SHP77 (cell line): ENCODE results near the gene TAOK2.

ENCODE experiments used
- DNase-seq, 2 experiments: peaks; one replicate each; lab custom pipeline; 2025; lab: John Stamatoyannopoulos, UW

TAOK2 gene

DNA sequence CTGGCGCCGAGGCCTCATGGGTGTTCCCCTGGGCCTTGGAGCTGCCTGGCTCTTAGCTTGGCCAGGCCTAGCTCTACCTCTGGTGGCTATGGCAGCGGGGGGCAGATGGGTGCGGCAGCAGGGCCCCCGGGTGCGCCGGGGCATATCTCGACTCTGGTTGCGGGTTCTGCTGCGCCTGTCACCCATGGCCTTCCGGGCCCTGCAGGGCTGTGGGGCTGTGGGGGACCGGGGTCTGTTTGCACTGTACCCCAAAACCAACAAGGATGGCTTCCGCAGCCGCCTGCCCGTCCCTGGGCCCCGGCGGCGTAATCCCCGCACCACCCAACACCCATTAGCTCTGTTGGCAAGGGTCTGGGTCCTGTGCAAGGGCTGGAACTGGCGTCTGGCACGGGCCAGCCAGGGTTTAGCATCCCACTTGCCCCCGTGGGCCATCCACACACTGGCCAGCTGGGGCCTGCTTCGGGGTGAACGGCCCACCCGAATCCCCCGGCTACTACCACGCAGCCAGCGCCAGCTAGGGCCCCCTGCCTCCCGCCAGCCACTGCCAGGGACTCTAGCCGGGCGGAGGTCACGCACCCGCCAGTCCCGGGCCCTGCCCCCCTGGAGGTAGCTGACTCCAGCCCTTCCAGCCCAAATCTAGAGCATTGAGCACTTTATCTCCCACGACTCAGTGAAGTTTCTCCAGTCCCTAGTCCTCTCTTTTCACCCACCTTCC, 13.9 kb downstream of the TAOK2 start:
- no peak for DNase-seq

DNA sequence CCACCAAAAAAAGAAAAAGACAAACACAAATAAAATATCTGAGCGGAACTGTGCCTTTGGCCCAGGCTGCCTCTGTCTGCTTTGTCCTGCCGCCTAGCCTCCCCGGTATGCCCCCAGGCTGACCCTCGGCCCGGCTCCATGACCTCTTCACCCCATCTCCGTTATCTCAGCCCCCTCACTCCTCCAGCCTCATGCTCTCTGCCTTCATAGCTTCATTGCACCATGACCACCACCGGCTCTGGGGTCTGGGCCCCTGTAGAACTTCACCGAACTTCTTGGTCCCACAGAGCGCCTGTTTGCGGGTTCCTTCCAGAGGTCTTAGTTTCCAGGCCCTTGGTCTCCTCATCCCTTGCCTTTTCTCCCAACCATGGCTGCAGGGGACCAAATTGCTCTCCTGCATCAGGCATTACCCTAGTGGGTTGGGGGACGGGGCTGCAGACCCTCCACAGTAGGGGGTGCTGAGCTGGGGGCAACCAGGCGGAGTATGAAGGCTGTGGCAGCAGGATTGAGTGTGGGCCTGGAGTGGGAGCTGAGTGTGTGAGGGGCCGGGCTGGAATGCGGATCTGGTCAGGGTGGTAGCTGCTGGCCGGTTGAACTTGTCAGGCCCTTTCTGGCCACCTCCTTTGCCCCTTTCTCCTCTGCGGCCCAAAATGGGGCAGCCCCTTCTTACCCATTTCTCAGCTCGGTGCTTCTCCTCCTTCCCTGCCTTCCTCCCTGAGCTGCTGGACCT, 14.8 kb downstream of the TAOK2 start:
- DNase-seq = no peak

- no peak for DNase-seq
Observed at GRCh38 chr16:29989111-29989858, 15.6 kb downstream of the TAOK2 start.

DNA sequence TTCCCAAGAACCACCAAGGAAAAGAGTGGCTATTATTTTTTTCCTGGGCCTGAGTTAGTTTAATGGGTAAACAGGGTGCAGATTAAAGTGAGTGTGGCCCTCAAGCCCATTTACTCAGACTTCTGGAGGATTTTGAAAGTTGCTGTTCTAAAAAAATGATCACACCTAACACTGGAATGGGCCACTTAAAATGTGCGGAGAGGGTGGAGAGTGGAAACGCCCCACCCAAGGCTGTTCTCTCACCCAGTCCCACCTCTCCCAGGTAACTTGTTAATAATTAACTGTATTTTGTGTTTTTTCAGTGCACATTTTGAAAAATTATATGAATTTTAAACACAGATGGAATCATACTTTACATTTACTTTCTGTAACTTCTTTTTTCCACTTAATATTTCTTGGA, 16.4 kb downstream of the TAOK2 start:
- DNase-seq = no peak

DNA sequence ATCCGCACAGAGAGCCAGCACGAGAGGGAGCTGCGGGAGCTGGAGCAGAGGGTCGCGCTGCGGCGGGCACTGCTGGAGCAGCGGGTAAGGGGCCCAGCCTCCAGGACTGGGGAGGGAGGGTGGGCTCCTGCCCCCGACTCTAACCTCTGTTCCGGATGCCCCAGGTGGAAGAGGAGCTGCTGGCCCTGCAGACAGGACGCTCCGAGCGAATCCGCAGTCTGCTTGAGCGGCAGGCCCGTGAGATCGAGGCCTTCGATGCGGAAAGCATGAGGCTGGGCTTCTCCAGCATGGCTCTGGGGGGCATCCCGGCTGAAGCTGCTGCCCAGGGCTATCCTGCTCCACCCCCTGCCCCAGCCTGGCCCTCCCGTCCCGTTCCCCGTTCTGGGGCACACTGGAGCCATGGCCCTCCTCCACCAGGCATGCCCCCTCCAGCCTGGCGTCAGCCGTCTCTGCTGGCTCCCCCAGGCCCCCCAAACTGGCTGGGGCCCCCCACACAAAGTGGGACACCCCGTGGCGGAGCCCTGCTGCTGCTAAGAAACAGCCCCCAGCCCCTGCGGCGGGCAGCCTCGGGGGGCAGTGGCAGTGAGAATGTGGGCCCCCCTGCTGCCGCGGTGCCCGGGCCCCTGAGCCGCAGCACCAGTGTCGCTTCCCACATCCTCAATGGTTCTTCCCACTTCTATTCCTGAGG, 17.4 kb downstream of the TAOK2 start:
- DNase-seq = no peak

DNA sequence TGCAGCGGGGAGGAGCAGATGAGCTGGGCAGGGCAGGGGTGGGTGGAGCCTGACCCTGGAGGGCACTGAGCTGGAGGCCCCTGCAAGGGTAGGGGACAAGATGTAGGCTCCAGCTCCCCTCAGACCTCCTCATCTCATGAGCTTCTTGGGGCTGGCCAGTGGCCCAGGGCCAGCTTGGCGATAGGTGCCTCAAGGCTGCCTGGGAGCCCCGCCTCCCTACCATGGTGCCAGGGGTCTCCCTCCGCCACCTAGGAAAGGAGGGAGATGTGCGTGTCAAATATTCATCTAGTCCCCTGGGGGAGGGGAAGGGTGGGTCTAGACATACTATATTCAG, 17.9 kb downstream of the TAOK2 start:
- no peak for DNase-seq

DNA sequence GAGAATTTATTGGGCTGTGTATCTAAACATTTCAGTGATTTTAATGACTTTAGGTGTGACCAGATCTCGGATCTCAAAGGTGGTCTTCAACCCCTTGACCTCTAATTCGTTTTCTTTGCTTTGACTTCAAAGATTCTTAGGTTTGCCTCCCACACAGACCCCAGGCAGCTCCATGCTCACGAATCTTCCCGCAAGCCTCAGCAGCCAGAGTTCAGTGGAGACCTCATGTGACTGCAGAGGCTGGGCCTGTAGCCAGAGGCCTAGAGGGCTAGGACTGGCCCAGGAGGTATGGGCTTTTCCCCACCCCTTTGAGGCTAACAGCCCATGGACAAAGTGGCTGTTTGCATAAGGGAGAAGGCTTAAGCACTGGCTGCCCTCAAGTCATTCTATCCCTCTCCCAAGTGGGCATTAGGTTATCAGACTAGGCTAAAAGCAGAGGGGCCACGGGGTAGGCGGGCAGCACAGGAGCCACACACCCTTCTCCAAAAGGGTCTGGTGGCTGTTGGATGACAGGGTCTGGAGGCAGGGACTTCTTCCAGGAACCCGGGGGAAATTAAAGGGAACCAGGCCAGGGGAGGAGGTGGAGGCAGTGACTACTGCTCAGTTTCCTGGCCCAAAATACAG, 18.8 kb downstream of the TAOK2 start:
- DNase-seq = no peak

DNA sequence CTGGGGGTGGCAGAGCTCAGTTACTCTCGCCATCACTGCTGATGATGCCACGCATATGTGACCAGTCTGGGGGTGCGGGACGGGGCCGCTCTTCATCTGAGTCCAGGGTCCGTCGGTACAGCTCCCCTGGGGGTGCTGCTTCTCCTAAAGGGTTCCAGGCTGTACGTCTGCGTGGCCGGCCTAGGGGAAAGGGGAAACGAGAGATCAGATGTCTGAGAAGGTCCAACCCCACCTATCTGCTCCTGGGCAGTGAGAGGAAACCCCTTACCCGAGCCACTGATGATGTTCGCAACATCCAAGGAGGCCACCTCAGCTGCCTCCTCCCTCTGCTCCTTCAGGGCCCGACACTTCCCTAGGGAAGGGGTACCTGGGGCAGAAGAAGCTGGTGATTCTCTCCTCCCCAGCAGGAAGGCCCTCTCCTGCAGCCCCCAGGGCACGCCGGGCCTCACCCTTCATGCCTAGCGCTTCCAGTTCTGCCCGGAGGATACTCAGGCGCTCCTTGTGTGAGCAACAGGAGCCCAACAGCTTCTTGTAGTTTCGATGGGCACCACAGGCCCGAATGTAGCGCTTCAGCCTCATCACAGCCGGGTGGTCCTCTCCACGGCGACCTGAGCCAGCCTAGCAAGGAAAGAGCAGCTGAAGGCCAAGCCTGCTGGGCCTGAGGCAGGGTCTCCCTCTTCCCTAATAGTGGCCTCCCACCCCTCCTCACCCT, 19.7 kb downstream of the TAOK2 start:
- no peak for DNase-seq

DNA sequence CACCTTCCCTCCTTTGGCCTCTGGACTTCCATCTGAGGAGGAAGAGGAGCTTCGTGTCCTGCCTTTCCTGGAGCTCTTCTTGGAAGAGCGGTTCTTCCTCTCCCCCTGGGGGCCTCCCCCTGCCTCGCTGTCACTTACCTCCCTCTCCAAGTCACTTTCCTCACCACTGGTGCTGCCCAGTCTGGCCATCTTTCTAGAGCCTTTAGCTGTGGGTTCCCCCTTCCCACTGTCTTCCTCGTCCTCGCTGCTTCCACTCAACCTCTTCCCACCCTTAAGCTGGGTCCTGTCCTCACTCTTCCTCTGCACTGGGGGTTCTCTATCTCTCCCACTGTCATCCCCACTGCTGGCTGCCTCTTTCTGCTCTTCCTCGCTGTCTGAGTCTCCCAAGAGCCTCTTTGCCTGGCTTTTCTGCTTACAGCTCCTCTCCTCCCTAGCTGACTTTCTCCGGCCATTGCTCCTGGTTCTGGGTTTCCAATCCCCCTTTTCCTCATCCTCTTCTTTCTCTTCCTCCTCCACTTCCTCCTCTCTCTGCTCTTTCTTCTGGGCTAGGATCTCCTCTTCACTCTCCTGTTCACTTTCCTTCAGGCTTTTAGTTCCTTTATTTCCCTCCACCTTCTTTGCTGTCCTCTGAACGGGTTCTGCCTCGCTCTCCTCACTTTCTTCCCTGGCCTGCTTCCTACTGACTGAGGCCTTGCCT, 20.4 kb downstream of the TAOK2 start:
- DNase-seq = no peak

DNA sequence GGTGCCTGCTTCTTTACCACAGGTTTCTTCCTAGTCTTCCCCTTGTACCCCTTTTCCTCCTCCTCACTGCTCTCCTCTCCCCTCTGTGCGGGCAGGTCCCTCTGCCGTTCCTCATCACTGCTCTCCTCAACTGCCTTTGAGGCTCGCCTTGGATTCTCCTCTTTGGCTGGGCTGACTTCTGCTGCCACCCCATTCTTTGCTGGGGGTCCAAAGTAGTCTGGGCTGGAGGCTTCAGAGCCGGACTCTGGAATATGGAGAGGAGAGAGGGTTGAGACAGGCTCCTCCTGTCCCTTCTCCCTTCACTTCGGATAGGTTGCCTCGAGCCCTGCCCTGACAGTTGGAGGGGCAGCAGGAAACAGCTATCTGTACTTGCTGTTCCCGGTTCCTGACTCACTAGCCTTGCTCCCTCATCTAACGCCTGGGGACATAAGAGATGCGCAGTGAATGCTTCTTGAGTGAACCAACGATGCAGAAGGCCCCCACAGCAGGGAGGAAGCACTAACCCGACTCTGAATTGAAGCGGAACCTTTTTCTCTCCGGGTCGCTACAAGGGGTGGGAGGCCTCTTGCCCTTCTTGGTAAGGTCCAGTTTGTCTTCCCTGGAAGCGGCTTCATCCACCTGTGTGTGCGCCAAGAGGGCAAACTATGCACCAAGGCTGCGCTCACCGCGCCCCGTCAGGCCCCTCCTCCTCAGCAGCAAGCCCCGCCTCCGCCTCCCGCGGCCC, 21.1 kb downstream of the TAOK2 start:
- no peak for DNase-seq

DNA sequence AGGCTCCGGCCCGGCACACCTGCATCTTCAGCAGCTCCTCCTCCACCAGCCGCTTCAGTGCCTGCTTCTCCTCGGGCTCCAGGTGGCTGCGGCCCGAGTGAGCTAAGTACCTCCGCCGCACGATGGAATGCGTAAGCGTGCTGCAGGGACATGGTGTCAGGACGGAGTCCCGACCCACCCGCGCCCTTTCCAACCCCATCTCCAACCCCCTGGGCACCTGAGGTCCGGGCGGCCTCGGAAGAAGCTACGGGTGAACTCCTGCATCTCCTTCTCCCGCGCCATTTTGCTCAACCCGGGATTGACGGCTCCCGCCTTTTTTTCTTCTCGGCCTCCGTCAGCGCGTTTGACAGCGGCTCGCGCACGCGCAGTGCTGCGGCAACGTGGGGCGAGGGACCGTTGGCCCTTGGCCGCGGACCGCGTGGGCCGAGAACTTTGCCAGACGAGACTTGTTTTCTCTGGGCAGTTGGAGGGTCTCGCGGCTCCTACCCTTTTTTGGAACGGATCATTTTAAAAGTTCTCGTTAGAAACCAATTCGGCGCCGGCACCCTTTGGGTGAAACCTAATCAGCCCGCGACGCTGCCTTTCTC, 21.7 kb downstream of the TAOK2 start, which contains the start of gene HIRIP3:
TSS of gene HIRIP3 (minus strand) at position 294 of the 587 bp plus-strand sequence. CDS start at position 282, 12 bp downstream.
- DNase-seq = peak; percentile 89 to 91

DNA sequence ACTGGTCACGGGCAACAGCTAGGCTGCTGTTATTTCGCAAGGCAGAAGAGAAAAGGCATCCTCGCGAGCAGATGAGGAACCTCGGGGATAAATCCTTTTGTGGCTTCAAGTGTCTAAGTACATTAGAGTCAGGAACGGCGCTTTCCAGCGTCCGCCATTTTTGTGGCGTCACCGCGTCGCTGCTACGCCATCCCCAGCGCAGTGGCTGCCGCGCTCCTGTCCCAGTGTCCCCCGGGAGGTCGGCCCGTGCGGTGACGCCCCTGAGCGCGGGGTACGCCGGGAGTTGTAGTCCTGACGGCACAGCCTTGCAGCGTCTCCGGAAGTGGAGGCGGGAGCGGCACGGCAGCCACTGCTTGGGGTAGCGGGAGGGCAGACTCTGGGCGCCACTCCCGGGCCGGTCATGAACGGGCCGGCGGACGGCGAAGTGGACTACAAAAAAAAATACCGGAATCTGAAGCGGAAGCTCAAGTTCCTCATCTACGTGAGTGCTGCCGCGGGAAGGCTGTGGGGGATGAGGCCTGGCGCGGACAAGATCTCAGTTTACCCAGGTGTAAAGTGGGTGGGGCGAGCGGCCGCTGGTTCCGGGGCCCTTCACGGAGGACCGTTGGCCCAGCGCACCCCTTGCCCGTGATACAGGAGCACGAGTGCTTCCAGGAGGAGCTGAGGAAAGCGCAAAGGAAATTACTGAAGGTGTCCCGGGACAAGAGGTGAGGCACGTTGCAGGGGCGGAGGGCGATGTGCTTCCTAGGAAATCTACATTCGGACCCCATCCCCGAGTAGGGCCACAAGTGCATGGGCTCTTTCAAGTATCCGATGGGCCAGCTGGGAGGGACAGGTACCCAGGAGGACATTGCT, 22.5 kb downstream of the TAOK2 start, which contains the start of gene INO80E:
TSS of gene INO80E (plus strand) at position 331 of the 855 bp plus-strand sequence. CDS start at position 401, 70 bp downstream.
- DNase-seq = peak; percentile 96 to 99

GRCh38 chr16:29996766-29997250, 23.1 kb downstream of the TAOK2 start:
- DNase-seq = no peak

- no peak for DNase-seq
Observed at GRCh38 chr16:29999605-30000004, 25.9 kb downstream of the TAOK2 start.

DNA sequence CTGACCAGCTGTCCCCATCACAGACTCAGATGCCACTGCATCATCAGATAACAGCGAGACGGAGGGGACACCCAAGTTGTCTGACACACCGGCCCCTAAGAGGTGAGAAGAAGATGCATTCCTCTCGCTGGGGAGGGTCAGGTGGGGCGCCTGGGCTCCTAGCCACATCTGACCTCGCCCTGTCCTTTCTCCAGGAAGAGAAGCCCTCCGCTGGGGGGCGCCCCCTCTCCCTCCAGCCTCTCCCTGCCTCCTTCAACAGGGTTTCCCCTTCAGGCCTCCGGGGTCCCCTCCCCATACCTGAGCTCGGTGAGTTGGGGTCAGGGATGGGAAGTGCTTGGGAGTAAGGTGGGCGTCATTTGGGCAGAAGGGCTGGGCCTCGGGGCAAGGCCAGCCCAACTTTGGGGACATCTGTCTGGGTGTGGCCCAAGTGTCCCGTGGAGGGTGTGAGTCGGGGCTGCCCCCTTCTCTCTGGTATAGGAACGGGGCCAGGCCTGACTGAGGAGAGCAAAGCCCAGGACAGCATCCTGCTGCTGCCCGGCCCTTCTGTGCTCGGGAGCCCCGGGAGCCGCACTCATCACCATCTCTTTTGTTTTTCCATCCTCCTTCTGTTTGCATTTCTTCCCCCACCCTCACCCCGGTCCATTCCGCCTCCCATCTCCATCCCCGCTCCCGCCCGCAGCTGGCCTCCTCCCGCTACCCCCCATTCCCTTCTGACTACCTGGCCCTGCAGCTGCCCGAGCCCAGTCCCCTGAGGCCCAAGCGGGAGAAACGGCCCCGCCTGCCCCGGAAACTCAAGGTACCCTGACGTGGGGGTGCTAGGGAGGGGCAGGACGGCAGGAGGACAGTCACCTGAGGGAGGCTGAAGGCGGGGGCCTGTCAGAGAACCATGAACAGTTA, 27.3 kb downstream of the TAOK2 start:
- no peak for DNase-seq

GRCh38 chr16:30002614-30003346, 29.1 kb downstream of the TAOK2 start:
- DNase-seq = no peak
